HepG2 (cell line): Measurements from ENCODE around the gene ANKRD11. TPM values are rescaled to one million over a fixed set of nuclear protein-coding genes. Genes with fewer than 3 reads are reported as not detected.
A peak's percentile ranks its signal among the peaks of the same experiment; 100 is the strongest.

Experiments
- CCDC6 ChIP-seq: sonication (generic); formaldehyde crosslinking; IDR thresholded peaks from 2 replicates; pipeline ENCODE4 v1.8.1; 2022; ENCODE audit warnings: mild to moderate bottlenecking, missing genetic modification reagents, moderate library complexity
- FOXC1 ChIP-seq: sonication (generic); formaldehyde crosslinking; IDR thresholded peaks from 2 replicates; pipeline ENCODE4 v1.8.0; 2022; ENCODE audit warnings: mild to moderate bottlenecking, missing genetic modification reagents, borderline replicate concordance
- GLI4 ChIP-seq: sonication (generic); formaldehyde crosslinking; IDR thresholded peaks from 2 replicates; pipeline ENCODE4 v1.5.1; 2020; ENCODE audit warnings: missing genetic modification reagents, mild to moderate bottlenecking, moderate library complexity, borderline replicate concordance
- HNF4G ChIP-seq, 2 experiments: sonication (generic) in 1 of 2; formaldehyde crosslinking in 1 of 2; IDR thresholded peaks; 2 replicates each; pipeline versions ENCODE4 v1.4.0 to v1.6.1; 2011 to 2020; ENCODE audit warnings: borderline replicate concordance in 2 of 2, low read depth in 2 of 2, mild to moderate bottlenecking in 2 of 2, low read length in 1 of 2, missing genetic modification reagents in 1 of 2, moderate library complexity in 1 of 2
- HNRNPLL ChIP-seq: fragments of 200-400 bp; formaldehyde crosslinking; IDR thresholded peaks from 2 replicates; pipeline ENCODE4 v1.6.1; 2017; ENCODE audit warnings: mild to moderate bottlenecking, low read depth, low read length; ENCODE audit not compliant: poor library complexity, severe bottlenecking
- PITX1 ChIP-seq: sonication (generic); formaldehyde crosslinking; IDR thresholded peaks from 2 replicates; pipeline ENCODE4 v1.5.1; 2020; ENCODE audit warnings: mild to moderate bottlenecking, missing genetic modification reagents
- POLR2AphosphoS5 ChIP-seq: IDR thresholded peaks from 2 replicates; pipeline ENCODE4 v1.6.1; 2012; ENCODE audit warnings: low read depth, low read length
- SMARCE1 ChIP-seq: fragments of 450-650 bp; IDR thresholded peaks from 2 replicates; pipeline ENCODE4 v1.6.1; 2017; ENCODE audit warnings: borderline replicate concordance
- SNAI1 ChIP-seq: sonication (generic); formaldehyde crosslinking; IDR thresholded peaks from 2 replicates; pipeline ENCODE4 v1.5.0; 2020; ENCODE audit warnings: mild to moderate bottlenecking, missing genetic modification reagents, borderline replicate concordance
- ZBTB21 ChIP-seq: sonication (generic); formaldehyde crosslinking; IDR thresholded peaks from 2 replicates; pipeline ENCODE4 v1.4.0; 2020; ENCODE audit warnings: missing genetic modification reagents
- ZFYVE20 ChIP-seq: sonication (generic); formaldehyde crosslinking; IDR thresholded peaks from 2 replicates; pipeline ENCODE4 v1.8.0; 2023; ENCODE audit warnings: low read depth, mild to moderate bottlenecking, moderate library complexity, missing genetic modification reagents, borderline replicate concordance
- ZMYM4 ChIP-seq: sonication (generic); formaldehyde crosslinking; IDR thresholded peaks from 2 replicates; pipeline ENCODE4 v1.8.1; 2023; ENCODE audit warnings: mild to moderate bottlenecking, missing genetic modification reagents
- ZNF224 ChIP-seq: sonication (generic); formaldehyde crosslinking; IDR thresholded peaks from 2 replicates; pipeline ENCODE4 v1.5.0; 2020; ENCODE audit warnings: mild to moderate bottlenecking, missing genetic modification reagents
- ZNF354B ChIP-seq: sonication (generic); formaldehyde crosslinking; IDR thresholded peaks from 2 replicates; pipeline ENCODE4 v1.8.0; 2022; ENCODE audit warnings: mild to moderate bottlenecking, missing genetic modification reagents
- ZNF432 ChIP-seq: sonication (generic); formaldehyde crosslinking; IDR thresholded peaks from 2 replicates; pipeline ENCODE4 v1.5.0; 2020; ENCODE audit warnings: missing genetic modification reagents, mild to moderate bottlenecking, borderline replicate concordance
- ZNF572 ChIP-seq: sonication (generic); formaldehyde crosslinking; IDR thresholded peaks from 2 replicates; pipeline ENCODE4 v1.5.1; 2020; ENCODE audit warnings: mild to moderate bottlenecking, missing genetic modification reagents
- ZNF589 ChIP-seq: sonication (generic); formaldehyde crosslinking; conservative IDR thresholded peaks from 2 replicates; pipeline ENCODE4 v1.8.0; 2022; ENCODE audit warnings: mild to moderate bottlenecking, moderate library complexity, missing genetic modification reagents
- ZNF652 ChIP-seq: IDR thresholded peaks from 2 replicates; pipeline ENCODE4 v1.6.1; 2016; ENCODE audit warnings: low read depth, borderline replicate concordance
- polyA plus RNA-seq, 8 experiments: library from polyadenylated mRNA; depleted of rRNA in 3 of 8; stranded (reverse) in 7 of 8; unstranded in 1 of 8; fragments of >200 nt; fragmentation: Illumina TruSeq in 4 of 8; extraction: Trizol in 4 of 8; gene quantifications; 2 replicates each; pipeline versions ENCODE4 v1.2.1 to v1.2.3, GENCODE V29; 2011 to 2016; ENCODE audit warnings: low read depth in 4 of 8, missing spikeins in 1 of 8, mixed read lengths in 1 of 8; ENCODE audit not compliant: insufficient read depth in 1 of 8
- total RNA-seq, 5 experiments: library from RNA; depleted of rRNA; stranded (reverse); fragments of >200 nt; fragmentation: Illumina TruSeq; extraction: Trizol; gene quantifications; 2 replicates each; pipeline ENCODE4 v1.2.3, GENCODE V29; 2016; ENCODE audit warnings: low read depth in 1 of 5
- TF ChIP-seq, protein P1 (sequence below): sonication (generic); formaldehyde crosslinking; conservative IDR thresholded peaks from 2 replicates; pipeline ENCODE4 v1.4.0; 2020; ENCODE audit warnings: missing genetic modification reagents
- TF ChIP-seq, protein P2 (sequence below): sonication (generic); formaldehyde crosslinking; IDR thresholded peaks from 2 replicates; pipeline ENCODE4 v1.5.1; 2020; ENCODE audit warnings: mild to moderate bottlenecking, missing genetic modification reagents, borderline replicate concordance
- TF ChIP-seq, protein P3 (sequence below): sonication (generic); formaldehyde crosslinking; conservative IDR thresholded peaks from 2 replicates; pipeline ENCODE4 v1.8.0; 2022; ENCODE audit warnings: low read depth, missing genetic modification reagents

Gene ANKRD11
- total and polyA plus RNA-seq, 2 of the 13 experiments (the other 11 are each of a cell fraction or from before 2014, with no cell fraction given) = 21.4 to 38.4 TPM

DNA sequence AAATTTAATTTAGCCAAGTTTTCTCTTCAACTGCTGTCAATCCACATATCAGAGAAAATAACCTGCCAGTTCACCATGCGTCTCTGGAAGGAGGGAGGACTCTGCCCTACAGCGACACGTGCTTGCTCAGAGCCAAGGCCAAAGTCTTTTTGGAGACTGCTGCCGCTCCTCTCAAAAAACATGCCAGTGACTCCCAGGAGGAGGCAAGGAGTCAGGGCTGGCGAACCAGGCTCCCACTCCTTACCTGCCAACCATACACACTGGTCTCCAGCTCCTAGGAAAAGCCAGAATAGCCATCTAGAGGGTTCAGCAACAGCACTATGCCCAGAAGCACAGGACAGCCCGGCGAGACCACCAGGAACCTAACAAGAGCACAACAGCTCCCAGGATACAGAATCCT is 73.0 kb downstream of the ANKRD11 start (continued):
- TF ChIP-seq, protein P1, sequence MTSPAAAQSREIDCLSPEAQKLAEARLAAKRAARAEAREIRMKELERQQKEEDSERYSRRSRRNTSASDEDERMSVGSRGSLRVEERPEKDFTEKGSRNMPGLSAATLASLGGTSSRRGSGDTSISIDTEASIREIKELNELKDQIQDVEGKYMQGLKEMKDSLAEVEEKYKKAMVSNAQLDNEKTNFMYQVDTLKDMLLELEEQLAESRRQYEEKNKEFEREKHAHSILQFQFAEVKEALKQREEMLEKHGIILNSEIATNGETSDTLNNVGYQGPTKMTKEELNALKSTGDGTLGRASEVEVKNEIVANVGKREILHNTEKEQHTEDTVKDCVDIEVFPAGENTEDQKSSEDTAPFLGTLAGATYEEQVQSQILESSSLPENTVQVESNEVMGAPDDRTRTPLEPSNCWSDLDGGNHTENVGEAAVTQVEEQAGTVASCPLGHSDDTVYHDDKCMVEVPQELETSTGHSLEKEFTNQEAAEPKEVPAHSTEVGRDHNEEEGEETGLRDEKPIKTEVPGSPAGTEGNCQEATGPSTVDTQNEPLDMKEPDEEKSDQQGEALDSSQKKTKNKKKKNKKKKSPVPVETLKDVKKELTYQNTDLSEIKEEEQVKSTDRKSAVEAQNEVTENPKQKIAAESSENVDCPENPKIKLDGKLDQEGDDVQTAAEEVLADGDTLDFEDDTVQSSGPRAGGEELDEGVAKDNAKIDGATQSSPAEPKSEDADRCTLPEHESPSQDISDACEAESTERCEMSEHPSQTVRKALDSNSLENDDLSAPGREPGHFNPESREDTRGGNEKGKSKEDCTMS (CRISPR knock-in tag) = no peak
- TF ChIP-seq CCDC6 (CRISPR knock-in tag) (no peak), FOXC1 (CRISPR knock-in tag) (no peak), SMARCE1 (no peak), POLR2AphosphoS5 (no peak), ZFYVE20 (CRISPR knock-in tag) (no peak), HNRNPLL (no peak), ZBTB21 (CRISPR knock-in tag) (no peak), ZNF354B (no peak), GLI4 (CRISPR knock-in tag) (no peak), ZNF589 (no peak), SNAI1 (CRISPR knock-in tag) (no peak), ZNF224 (CRISPR knock-in tag) (no peak), ZNF572 (0 out of 2 replicates have a peak, but pooled peaks have one; percentile 59), ZNF432 (CRISPR knock-in tag) (no peak), PITX1 (no peak), ZNF652 (0 out of 2 replicates have a peak, but pooled peaks have one; percentile 8), ZMYM4 (CRISPR knock-in tag) (peak; percentile 34; the same call in 1 of the 2 replicates), HNF4G (IDR thresholded peaks at IDR 0.05; ENCODE audit: borderline replicate concordance, low read depth, low read length) (peak; percentile 78; the same call in 1 of the 2 replicates), HNF4G (CRISPR knock-in tag; IDR thresholded peaks at IDR 0.05; ENCODE audit: borderline replicate concordance, low read depth) (peak; percentile 68; the same call in 1 of the 2 replicates)
- TF ChIP-seq, protein P2, sequence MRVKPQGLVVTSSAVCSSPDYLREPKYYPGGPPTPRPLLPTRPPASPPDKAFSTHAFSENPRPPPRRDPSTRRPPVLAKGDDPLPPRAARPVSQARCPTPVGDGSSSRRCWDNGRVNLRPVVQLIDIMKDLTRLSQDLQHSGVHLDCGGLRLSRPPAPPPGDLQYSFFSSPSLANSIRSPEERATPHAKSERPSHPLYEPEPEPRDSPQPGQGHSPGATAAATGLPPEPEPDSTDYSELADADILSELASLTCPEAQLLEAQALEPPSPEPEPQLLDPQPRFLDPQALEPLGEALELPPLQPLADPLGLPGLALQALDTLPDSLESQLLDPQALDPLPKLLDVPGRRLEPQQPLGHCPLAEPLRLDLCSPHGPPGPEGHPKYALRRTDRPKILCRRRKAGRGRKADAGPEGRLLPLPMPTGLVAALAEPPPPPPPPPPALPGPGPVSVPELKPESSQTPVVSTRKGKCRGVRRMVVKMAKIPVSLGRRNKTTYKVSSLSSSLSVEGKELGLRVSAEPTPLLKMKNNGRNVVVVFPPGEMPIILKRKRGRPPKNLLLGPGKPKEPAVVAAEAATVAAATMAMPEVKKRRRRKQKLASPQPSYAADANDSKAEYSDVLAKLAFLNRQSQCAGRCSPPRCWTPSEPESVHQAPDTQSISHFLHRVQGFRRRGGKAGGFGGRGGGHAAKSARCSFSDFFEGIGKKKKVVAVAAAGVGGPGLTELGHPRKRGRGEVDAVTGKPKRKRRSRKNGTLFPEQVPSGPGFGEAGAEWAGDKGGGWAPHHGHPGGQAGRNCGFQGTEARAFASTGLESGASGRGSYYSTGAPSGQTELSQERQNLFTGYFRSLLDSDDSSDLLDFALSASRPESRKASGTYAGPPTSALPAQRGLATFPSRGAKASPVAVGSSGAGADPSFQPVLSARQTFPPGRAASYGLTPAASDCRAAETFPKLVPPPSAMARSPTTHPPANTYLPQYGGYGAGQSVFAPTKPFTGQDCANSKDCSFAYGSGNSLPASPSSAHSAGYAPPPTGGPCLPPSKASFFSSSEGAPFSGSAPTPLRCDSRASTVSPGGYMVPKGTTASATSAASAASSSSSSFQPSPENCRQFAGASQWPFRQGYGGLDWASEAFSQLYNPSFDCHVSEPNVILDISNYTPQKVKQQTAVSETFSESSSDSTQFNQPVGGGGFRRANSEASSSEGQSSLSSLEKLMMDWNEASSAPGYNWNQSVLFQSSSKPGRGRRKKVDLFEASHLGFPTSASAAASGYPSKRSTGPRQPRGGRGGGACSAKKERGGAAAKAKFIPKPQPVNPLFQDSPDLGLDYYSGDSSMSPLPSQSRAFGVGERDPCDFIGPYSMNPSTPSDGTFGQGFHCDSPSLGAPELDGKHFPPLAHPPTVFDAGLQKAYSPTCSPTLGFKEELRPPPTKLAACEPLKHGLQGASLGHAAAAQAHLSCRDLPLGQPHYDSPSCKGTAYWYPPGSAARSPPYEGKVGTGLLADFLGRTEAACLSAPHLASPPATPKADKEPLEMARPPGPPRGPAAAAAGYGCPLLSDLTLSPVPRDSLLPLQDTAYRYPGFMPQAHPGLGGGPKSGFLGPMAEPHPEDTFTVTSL (CRISPR knock-in tag) = no peak; the same call in 1 of the 2 replicates
- TF ChIP-seq, protein P3, sequence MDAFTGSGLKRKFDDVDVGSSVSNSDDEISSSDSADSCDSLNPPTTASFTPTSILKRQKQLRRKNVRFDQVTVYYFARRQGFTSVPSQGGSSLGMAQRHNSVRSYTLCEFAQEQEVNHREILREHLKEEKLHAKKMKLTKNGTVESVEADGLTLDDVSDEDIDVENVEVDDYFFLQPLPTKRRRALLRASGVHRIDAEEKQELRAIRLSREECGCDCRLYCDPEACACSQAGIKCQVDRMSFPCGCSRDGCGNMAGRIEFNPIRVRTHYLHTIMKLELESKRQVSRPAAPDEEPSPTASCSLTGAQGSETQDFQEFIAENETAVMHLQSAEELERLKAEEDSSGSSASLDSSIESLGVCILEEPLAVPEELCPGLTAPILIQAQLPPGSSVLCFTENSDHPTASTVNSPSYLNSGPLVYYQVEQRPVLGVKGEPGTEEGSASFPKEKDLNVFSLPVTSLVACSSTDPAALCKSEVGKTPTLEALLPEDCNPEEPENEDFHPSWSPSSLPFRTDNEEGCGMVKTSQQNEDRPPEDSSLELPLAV (CRISPR knock-in tag) = no peak
